HG02678 (cell line): Measurements from ENCODE around the gene VLDLR.
A peak's percentile ranks its signal among the peaks of the same experiment; 100 is the strongest.

ENCODE experiments used
- ATAC-seq: cut with Tn5 transposase; IDR thresholded peaks from one replicate; pipeline ENCODE4 v1.9.1; 2021; ENCODE audit warnings: mild to moderate bottlenecking, moderate library complexity; ENCODE audit not compliant: unreplicated experiment

The VLDLR gene

DNA sequence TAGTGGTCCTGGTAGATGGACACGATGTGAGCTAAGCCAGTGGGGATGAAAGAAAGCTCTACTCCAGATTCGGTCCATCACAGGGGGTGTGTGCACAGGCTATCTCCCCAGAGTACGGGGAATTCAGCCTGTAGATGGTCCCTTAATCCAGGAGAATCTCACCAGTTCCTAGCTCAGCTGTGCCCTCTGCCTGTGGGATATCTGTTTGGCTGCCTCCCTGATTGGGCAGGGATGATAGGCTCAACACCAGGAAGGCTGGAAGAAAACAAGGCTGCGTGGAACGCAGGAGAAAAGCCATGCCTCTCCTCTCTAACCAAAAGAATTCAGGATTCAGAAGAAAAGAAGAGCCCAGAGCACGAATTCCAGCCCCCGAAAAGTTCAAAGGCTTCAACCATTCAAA, 40.9 kb downstream of the VLDLR start:
- no peak for ATAC-seq

GRCh38 chr9:2663461-2664173, 42.0 kb downstream of the VLDLR start:
- no peak for ATAC-seq

DNA sequence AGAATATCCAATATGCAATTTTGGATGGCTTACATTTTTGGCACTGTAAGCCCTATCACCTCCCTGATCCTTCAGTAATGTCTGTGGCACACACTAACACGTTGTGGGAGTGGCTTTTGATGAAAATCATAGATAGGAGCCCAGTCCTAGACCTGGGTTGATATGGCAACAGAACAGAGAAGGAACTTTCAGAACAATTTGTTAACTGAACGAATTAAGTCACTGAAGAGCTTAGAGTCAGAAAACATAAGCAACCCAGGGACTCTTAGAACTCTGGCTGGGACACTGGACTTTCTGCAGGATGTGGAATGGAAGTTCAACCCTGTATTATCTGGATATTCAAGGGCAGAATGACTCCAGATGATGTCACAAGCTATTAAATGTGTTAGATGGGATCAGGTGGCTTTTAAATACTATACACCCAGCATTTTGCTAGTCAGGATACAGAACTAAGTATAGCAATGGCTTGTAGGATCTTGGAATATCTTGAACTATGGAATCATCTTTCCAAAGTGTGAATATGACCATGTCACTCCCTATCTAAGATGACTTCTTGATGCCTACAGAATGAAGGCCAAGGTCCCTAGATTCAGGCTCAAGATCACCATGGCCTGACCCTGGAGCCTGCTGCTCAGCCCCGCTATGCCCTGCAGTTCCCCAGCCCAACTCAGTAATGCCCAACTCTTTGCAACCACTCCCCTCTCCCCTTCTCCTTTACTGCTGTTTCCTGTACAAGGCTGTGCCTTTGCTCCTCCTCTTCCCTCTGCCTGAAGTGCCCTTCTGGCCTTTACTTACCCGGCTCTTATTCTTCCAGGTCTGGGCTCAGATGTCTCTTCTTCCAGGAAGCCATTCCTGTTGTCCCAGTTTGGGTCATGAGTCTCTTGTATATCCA, 42.8 kb downstream of the VLDLR start:
- no peak for ATAC-seq

DNA sequence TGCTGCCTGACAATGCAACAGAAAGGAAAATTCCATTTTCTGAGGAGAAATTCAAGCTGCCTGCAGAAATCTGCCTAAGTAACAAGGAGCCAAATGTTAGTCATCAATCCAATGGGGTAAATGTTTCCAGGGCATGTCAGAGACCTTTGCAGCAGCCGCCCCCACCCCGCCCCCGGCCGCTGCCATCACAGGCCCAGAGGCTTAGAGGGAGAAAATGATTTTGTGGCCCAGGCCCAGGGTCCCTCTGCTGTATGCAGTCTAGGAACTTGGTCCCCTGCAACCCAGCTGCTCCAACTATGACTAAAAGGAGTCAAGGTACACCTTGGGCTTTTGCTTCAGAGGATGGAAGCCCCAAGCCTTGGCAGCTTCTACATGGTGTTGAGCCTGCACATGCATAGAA, 45.0 kb downstream of the VLDLR start:
- no peak for ATAC-seq

DNA sequence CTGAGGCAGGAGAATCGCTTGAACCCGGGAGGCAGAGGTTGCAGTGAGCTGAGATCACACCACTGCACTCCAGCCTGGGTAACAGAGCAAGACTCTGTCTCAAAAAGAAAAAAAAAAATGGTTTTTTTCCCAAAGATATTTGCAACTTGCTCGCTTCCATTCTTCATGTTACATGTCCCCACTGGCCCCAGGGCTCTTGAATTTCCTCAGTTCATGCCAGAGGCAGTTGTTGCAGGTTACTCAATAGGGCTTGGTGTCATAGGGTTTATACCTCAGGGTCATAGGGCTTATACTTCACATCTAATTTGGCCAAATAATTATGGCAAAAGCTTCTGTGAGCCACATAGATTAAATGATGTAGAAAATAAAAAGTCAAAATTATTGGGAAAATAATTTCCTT, 51.6 kb downstream of the VLDLR start:
- ATAC-seq: no peak

DNA sequence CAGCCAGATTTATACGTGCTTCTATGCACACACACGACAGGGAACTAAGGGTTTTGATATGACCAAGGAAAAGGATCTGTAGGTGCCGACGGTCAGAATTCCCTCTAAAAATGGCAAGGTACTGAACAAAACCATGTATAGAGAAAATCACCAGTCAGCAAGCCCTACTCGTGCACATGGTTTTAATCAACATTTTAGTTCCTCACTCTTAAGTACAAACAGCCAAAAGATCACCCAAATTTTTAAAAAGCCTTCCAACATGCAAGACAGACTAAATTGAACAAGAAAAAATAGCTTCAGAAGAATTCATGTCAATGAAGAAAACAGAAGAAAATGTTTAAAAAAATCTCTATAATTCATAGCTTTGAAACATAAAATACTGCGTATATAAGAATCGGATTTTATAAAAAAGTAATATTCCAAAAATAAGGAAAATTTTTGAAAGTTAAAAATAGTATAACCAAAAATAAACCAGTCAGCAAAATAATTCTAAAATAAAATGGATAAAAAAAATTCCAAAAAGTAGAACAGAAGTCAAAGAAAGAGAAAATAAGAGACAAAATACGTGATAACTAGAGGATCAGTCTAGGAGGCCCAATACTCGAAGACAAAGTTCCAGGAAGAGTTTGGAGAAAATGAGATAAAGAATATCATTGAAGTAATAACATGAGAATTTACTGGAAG, 52.7 kb downstream of the VLDLR start:
- ATAC-seq: no peak

DNA sequence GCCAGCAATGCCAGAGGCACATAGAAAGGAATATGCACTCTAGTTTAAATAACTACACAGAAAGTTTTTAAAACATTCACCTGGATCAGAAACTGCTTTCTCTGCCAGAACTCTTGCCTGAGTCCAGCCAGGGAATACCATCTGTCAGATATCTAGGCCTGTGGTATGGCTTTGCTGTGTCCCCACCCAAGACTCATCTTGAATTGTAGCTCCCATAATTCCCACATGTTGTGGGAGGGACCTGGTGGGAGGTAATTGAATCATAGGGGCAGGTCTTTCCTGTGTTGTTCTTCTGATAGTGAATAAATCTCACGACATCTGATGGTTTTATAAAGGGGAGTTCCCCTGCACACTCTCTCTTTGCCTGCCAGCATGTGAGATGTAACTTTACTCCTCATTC, 54.2 kb downstream of the VLDLR start:
- no peak for ATAC-seq

DNA sequence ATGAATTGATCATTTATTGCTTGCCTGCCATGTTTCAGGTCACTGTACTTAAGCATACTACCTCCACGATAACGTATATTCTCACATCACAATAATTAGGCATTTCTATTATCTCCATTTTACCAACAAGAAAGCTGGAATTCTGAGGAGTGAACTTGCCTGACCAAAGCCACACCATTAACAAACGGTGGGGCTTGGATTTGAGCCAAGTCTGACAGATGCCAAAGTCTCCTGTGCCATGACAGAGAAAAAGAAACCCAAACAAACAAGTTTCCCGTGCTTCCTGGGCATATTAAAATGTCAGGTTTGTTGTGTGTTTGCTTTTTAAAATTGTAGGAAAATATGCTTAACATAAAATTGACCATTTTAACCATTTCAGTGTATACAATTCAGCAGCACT, 54.9 kb downstream of the VLDLR start:
- ATAC-seq: no peak

GRCh38 chr9:2677915-2678889, 56.6 kb downstream of the VLDLR start:
- no peak for ATAC-seq

- no peak for ATAC-seq
Observed at GRCh38 chr9:2679011-2679410, 57.4 kb downstream of the VLDLR start.

- ATAC-seq: no peak
Observed at GRCh38 chr9:2681981-2682380, 60.4 kb downstream of the VLDLR start.

DNA sequence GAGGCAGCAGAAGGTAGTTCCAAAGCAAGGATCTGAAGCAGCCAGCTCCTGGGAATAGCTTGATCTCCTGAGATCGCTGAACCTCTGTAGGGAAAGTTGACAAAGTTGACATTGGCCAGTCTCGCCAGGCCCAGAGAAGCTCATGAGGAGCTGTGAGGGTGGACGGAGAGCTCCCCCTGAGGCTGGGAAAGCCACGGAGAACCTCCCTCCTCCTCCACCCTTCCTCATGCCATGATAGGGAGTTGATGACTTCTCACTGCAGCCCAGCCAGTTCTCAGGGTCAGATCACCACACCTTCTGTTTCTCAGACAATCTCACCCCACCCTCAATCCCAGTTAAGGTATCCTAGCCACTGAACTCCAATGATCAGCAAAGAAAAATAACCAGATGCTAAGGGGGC, 65.3 kb downstream of the VLDLR start:
- ATAC-seq: no peak

DNA sequence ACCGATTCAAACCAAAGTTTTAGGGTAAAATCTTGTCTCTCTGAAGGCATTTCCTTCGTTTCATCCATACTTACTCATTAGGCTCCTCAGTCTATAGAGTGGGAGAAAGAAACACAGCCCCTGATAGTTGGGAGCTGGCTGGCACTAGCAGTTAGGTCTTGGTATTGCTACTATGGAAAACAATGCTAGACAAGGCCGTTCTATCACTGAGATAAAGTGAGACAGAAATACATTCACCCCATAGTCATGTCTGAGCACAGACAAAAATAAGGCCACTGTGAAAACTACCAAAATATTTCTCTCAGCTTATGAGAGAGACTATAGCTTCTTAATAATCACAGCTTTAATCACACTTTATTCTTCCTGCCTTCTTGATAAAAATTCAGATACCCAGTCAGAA, 67.0 kb downstream of the VLDLR start:
- no peak for ATAC-seq

DNA sequence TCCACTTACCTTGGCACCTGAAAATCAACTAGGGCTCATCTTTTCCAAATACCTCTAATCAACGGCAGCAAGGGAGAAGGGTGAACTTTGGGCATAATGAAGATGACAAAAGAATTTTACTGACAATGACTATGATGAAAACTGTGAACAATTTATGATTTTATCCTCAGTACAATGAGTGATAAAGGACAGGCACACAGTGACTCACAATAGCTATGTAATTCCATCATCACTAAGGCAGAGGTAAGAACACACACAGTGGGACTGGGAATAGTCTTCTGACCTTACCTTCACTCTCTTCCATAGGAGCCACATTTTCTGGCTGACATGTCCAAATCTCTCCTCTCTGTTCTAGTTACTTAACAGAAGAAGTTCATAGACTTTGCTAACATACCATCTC, 69.6 kb downstream of the VLDLR start:
- ATAC-seq: no peak

DNA sequence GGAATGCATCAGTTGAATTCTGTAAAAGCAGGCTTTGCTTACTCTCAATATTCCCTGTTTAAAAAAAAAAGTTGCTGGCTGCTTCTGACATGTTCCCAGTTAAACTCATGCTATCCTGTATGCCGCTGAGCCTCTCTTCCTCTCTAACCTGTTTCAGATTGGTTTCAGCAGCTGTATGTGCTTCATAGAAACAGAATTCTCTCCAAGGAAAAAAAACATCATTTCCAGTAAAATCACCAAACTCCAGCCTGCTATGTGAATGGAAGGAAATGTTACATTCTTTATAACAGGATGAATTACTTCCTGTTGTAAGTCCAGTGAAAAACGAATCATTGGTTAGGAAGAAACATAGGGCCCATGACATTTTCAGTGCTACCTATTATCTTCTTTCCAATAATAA, 70.0 kb downstream of the VLDLR start:
- no peak for ATAC-seq

DNA sequence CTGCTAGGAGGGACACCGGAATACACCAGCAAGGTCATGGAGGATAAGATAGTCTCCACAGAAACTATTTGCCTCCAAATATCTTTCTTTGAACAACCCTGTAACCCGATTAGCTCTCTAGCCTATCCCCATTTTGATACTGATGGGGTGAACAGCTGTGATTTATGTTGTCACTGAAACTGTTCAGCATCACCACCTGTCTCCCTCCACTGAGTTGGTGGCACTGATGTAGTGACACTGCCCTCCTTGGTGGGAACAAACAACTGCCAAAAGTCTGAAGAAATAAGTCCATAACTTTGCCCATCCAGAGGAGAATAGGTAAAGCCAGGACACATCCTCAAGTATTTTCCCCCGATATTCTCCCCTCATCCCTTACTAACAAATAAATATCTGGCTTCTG, 71.5 kb downstream of the VLDLR start:
- no peak for ATAC-seq

- ATAC-seq: peak; percentile 85
Observed at GRCh38 chr9:2697492-2697891, 75.9 kb downstream of the VLDLR start.

DNA sequence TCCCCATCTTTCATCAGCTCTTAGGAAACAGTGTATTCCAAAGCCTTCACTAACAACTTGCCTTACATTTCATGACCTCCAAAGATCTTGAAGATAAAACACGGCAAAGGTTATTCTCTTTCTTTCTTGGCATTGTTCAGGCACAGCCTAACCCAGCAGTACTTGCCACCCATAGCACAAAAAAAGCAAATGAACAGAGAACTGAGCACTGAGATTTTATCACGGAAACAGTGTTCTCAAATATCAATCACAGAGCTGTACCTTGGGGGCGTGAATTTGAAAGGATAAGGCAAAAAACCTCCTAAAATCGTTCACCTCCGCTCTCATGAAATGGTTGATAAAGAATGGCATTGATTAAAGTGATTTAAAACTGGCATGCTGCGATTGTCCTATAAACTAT, 78.8 kb downstream of the VLDLR start:
- ATAC-seq: no peak

DNA sequence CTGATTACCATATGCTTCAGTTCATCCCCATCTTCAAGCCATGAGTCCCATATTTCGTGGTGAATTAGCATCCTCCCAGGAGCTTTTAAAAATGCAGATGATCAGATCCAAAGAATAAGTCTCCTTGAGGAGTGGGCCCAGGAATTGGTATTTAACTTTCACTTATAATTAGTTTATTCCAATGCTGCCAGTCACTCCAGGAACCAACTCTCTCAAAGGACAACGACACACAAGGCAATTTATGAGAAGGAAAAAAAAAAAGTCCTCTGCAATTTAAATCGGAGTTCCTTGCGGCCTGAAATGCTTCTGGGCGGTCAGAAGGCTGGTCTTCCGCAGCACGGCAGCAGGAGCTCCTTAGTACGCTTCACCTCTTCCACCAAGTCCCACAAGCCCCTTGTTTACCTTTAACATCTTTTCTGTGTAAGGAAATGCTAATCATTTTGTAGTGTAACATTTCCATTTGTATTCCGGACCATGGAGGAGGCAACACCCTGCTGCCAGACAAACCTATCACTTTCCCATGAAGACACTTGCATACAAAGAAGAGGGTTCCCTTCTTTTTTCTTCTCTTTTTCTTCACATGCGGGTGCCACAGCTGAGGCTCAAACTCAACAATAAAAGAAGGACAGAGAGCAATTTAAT, 79.4 kb downstream of the VLDLR start:
- no peak for ATAC-seq

- no peak for ATAC-seq
Observed at GRCh38 chr9:2704504-2704903, 82.9 kb downstream of the VLDLR start.
